Natural killer cell treated with Interleukin-12 subunit alpha and Interleukin-12 subunit beta and Interleukin-15 and Interleukin-18, amount 100 ng/mL, for 72 hours (primary cell): ENCODE data around the gene ASXL2. TPM values are rescaled to one million over a fixed set of nuclear protein-coding genes. Genes with fewer than 3 reads are reported as not detected.

Source experiments
- ATAC-seq, 2 donors: fragments of 150-1000 bp; cut with Tn5 transposase in 1 of 2; sonication (Bioruptor Pico), chemical (Tn5 transposase) in 1 of 2; 2 replicates each; pipeline ENCODE4 v1.10.0; 2021
- DNase-seq: peaks from one replicate; pipeline ENCODE4 v3.0.0; 2022; ENCODE audit warnings: low spot score
- H3K27ac Mint-ChIP-seq, 2 donors: 1 replicate in 1 of 2; 2 replicates in 1 of 2; pipeline ENCODE4 v1.8.0; 2022; ENCODE audit warnings: mixed read lengths in 2 of 2, mild to moderate bottlenecking in 1 of 2, moderate library complexity in 1 of 2
- H3K27me3 Mint-ChIP-seq, 2 donors: 1 replicate in 1 of 2; 2 replicates in 1 of 2; pipeline ENCODE4 v1.8.0; 2022; ENCODE audit warnings: mixed read lengths in 2 of 2
- H3K36me3 Mint-ChIP-seq: one replicate; pipeline ENCODE4 v1.8.0; 2022; ENCODE audit warnings: mixed read lengths
- H3K4me1 Mint-ChIP-seq, 2 donors: 1 replicate in 1 of 2; 2 replicates in 1 of 2; pipeline ENCODE4 v1.8.0; 2022; ENCODE audit warnings: low read depth in 2 of 2, mixed read lengths in 2 of 2, mild to moderate bottlenecking in 1 of 2
- H3K4me3 Mint-ChIP-seq: one replicate; pipeline ENCODE4 v1.8.0; 2022; ENCODE audit warnings: mixed read lengths
- H3K9me3 Mint-ChIP-seq: 2 replicates; pipeline ENCODE4 v1.8.0; 2022; ENCODE audit warnings: mixed read lengths
- total RNA-seq, 2 donors: library from RNA; stranded (reverse); gene quantifications; one replicate each; pipeline ENCODE4 v1.2.3, GENCODE V29; 2022

The ASXL2 gene
- total RNA-seq, 2 donors from 2014 or later = 37.2 to 38.8 TPM

GRCh38 chr2:25742501-25742900 is 135.8 kb downstream of the ASXL2 start:
- ATAC-seq (no peak), DNase-seq (no peak)
- Mint-ChIP-seq H3K27me3 (no peaks in the 10 kb centered on the region), H3K36me3 (peaks cover 18% of the 10 kb centered on the region), H3K9me3 (no peaks in the 10 kb centered on the region), H3K4me3 (no peak overlapping the region), H3K27ac (no peak overlapping the region), H3K4me1 (peaks cover 15 to 32% of the 10 kb centered on the region in 2 donors)

GRCh38 chr2:25740810-25741381 is 137.4 kb downstream of the ASXL2 start:
- H3K4me3 Mint-ChIP-seq = peak overlapping the region; percentile 54
- H3K27me3 Mint-ChIP-seq = no peaks in the 10 kb centered on the region
- H3K36me3 Mint-ChIP-seq = peaks cover 18% of the 10 kb centered on the region
- ATAC-seq = peak; percentile 74 to 76
- no peaks in the 10 kb centered on the region for H3K9me3 Mint-ChIP-seq
- no peak for DNase-seq
- H3K27ac Mint-ChIP-seq = peak overlapping the region; percentile 19 to 65
- peaks cover 15 to 32% of the 10 kb centered on the region in 2 donors for H3K4me1 Mint-ChIP-seq

GRCh38 chr2:25738383-25739343 is 139.6 kb downstream of the ASXL2 start:
- Mint-ChIP-seq H3K36me3 (peaks cover 18% of the 10 kb centered on the region), H3K9me3 (no peaks in the 10 kb centered on the region), H3K27me3 (no peaks in the 10 kb centered on the region), H3K27ac (peak overlapping the region in 1 of 2 donors; percentile 19), H3K4me1 (peaks cover 15 to 32% of the 10 kb centered on the region in 2 donors), H3K4me3 (no peak overlapping the region)
- ATAC-seq (no peak), DNase-seq (no peak)

- H3K4me1 Mint-ChIP-seq = peaks cover 9 to 25% of the 10 kb centered on the region in 2 donors
- H3K27ac Mint-ChIP-seq = no peak overlapping the region
- no peaks in the 10 kb centered on the region for H3K27me3 Mint-ChIP-seq
- ATAC-seq (no peak), DNase-seq (no peak)
- H3K9me3 Mint-ChIP-seq = no peaks in the 10 kb centered on the region
- peaks cover 10% of the 10 kb centered on the region for H3K36me3 Mint-ChIP-seq
- no peak overlapping the region for H3K4me3 Mint-ChIP-seq
These were observed 141.3 kb downstream of the ASXL2 start for GRCh38 chr2:25736899-25737515.

DNA sequence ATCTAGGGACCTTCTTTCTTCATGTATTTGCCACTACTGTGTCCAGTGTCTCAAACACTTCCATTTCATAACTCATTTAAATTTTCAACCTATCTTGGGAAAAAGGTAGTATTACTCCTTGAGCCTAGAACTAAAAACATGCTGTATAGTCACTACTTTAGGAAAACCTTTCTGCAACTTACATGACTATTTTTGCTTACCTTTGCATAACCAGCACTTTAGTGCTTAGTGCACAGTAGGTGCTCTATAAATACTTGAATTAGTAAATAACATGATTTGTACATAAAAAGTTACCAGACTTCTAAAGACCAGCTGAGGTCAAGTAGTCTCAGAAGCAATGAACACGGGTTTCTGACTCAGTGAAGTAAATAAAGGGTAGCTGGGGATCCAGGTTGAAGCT is 142.5 kb downstream of the ASXL2 start:
- no peak overlapping the region for H3K4me3 Mint-ChIP-seq
- H3K4me1 Mint-ChIP-seq = peaks cover 6 to 14% of the 10 kb centered on the region in 2 donors
- H3K9me3 Mint-ChIP-seq = no peaks in the 10 kb centered on the region
- H3K27me3 Mint-ChIP-seq = no peaks in the 10 kb centered on the region
- no peak overlapping the region for H3K27ac Mint-ChIP-seq
- ATAC-seq (no peak), DNase-seq (no peak)
- H3K36me3 Mint-ChIP-seq = peaks cover 8% of the 10 kb centered on the region

GRCh38 chr2:25728559-25728958 is 149.7 kb downstream of the ASXL2 start:
- no peaks in the 10 kb centered on the region for H3K9me3 Mint-ChIP-seq

DNA sequence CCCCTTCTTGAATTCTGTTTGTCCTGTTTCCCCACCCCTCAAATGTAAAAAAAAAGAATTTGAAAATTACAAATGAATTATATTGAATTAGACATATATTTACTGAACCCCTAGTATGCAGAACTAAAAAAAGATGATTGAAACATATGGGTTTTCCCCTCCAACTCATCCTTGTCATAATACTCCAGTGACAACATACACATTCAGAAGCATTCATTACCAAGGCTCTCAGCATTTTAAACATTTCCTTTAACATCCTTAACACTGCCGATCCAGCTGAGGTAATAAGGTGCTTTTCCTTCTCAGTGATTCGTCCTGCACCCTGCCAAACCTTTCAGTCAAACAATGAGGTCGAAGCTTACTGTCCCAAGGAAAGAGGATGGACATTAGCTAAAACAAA is 151.8 kb downstream of the ASXL2 start:
- H3K9me3 Mint-ChIP-seq = no peaks in the 10 kb centered on the region
- H3K4me1 Mint-ChIP-seq = peaks cover 4 to 6% of the 10 kb centered on the region in 2 donors
- no peak overlapping the region for H3K4me3 Mint-ChIP-seq
- ATAC-seq (no peak), DNase-seq (no peak)
- peaks cover 4 to 5% of the 10 kb centered on the region in 2 donors for H3K27me3 Mint-ChIP-seq
- no peak overlapping the region for H3K27ac Mint-ChIP-seq
- no peaks in the 10 kb centered on the region for H3K36me3 Mint-ChIP-seq

More at GRCh38 chr2:25728559-25728958, 149.7 kb downstream of the ASXL2 start:
- Mint-ChIP-seq H3K27me3 (peaks cover 0 to 3% of the 10 kb centered on the region in 2 donors), H3K4me1 (peaks cover 4 to 6% of the 10 kb centered on the region in 2 donors), H3K27ac (no peak overlapping the region), H3K4me3 (no peak overlapping the region), H3K36me3 (no peaks in the 10 kb centered on the region)
- peak in 1 of 2 donors; percentile 66 for ATAC-seq
- DNase-seq = no peak

DNA sequence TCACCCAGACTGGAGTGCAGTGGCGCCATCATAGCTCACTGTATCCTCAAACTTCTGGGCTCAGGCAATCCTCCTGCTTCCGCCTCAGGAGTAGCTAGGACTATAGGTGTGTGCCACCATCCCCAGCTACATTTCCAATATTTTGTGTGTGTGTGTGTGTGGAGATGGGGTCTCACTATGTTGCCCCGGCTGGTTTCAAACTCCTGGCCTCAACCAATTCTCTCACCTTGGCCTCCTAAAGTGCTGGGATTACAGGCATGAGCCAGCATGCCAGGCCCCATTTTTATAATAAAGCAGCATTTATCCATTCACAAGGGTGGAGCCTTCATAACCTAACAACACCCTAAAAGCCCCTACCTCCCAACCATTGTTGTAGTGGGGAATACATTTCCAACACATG is 152.4 kb downstream of the ASXL2 start:
- Mint-ChIP-seq H3K4me1 (peaks cover 4 to 6% of the 10 kb centered on the region in 2 donors), H3K4me3 (no peak overlapping the region), H3K27ac (no peak overlapping the region), H3K27me3 (peaks cover 7% of the 10 kb centered on the region in 2 donors), H3K9me3 (no peaks in the 10 kb centered on the region), H3K36me3 (no peaks in the 10 kb centered on the region)
- no peak for DNase-seq
- ATAC-seq = no peak

DNA sequence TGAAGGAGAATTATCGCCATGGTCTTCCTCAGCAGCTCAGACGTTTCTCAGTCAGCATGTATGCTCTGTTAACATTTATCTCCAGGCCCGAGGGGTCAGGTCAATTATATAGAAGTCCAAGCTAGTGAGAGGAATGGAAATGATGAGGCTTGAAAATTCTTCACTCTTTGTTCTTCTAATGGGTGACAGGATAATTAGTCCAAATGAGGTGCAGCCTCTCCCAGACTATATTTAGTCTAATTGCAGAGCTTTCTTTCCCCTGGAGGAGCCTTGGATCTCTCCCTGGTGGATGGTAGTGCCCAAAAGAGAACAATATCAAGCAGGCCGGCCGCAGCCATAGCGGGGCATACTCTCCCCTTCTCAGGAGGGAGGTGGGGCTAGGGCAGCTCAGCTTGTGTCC is 153.5 kb downstream of the ASXL2 start:
- Mint-ChIP-seq H3K27ac (no peak overlapping the region), H3K27me3 (peaks cover 9 to 10% of the 10 kb centered on the region in 2 donors), H3K36me3 (no peaks in the 10 kb centered on the region), H3K9me3 (no peaks in the 10 kb centered on the region), H3K4me3 (no peak overlapping the region), H3K4me1 (peaks cover 4 to 6% of the 10 kb centered on the region in 2 donors)
- ATAC-seq = no peak
- no peak for DNase-seq

DNA sequence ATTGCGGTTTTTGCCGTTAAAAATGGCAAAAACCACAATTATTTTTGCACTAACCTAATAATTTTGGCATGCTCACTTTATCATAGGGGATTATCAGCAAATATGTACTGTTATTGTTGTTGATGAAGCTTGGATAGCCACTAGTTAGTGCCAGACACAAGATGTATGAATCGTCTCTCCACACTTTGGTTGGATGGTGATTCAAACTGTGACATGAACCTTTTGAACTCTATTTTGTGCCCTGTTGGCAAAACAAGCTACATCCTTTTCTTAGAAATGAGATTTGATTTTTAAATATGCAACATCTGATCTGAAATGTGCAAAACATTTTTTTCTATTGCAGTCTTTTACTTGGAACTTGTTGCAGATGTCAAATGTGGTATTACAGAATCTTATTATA is 156.1 kb downstream of the ASXL2 start:
- DNase-seq = no peak
- no peaks in the 10 kb centered on the region for H3K9me3 Mint-ChIP-seq
- H3K4me3 Mint-ChIP-seq = no peak overlapping the region
- H3K27ac Mint-ChIP-seq = no peak overlapping the region
- H3K27me3 Mint-ChIP-seq = peaks cover 11 to 13% of the 10 kb centered on the region in 2 donors
- H3K4me1 Mint-ChIP-seq = peaks cover 0 to 3% of the 10 kb centered on the region in 2 donors
- no peaks in the 10 kb centered on the region for H3K36me3 Mint-ChIP-seq
- no peak for ATAC-seq

DNA sequence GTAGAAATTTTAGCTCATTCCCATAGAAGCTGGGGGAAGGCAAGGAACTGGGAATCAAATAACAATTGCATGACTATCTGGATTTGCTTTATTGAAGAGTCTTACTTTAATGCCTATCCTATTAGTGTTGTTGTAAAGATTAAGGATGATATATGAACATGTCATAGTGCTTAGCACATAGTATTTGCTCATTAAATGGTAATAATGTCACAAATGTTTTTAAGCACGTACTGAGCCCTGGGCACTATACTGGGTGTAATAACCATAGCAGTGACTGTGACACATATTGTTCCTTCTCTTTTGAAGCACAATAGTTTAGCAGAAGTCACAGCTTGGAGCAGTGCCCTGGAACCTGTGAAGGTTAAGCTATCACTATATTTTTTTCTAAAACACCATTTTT is 157.7 kb downstream of the ASXL2 start:
- H3K9me3 Mint-ChIP-seq = no peaks in the 10 kb centered on the region
- no peak overlapping the region for H3K4me3 Mint-ChIP-seq
- no peak overlapping the region for H3K27ac Mint-ChIP-seq

GRCh38 chr2:25714740-25715139 is 163.5 kb downstream of the ASXL2 start:
- no peaks in the 10 kb centered on the region for H3K36me3 Mint-ChIP-seq
- peaks cover 19 to 23% of the 10 kb centered on the region in 2 donors for H3K27me3 Mint-ChIP-seq
- ATAC-seq = no peak

More for the DNA sequence above, 157.7 kb downstream of the ASXL2 start:
- H3K27me3 Mint-ChIP-seq = peaks cover 11 to 13% of the 10 kb centered on the region in 2 donors
- no peaks in the 10 kb centered on the region for H3K4me1 Mint-ChIP-seq
- ATAC-seq (no peak), DNase-seq (no peak)
- H3K36me3 Mint-ChIP-seq = no peaks in the 10 kb centered on the region

GRCh38 chr2:25712455-25712854 is 165.8 kb downstream of the ASXL2 start:
- ATAC-seq (no peak), DNase-seq (no peak)
- Mint-ChIP-seq H3K27me3 (peaks cover 21 to 37% of the 10 kb centered on the region in 2 donors), H3K9me3 (no peaks in the 10 kb centered on the region), H3K4me3 (peak overlapping the region; percentile 34), H3K4me1 (peaks cover 17 to 18% of the 10 kb centered on the region in 2 donors), H3K27ac (peak overlapping the region in 1 of 2 donors; percentile 15), H3K36me3 (no peaks in the 10 kb centered on the region)

More at GRCh38 chr2:25714740-25715139, 163.5 kb downstream of the ASXL2 start:
- peaks cover 11 to 12% of the 10 kb centered on the region in 2 donors for H3K4me1 Mint-ChIP-seq
- H3K4me3 Mint-ChIP-seq = no peak overlapping the region
- H3K9me3 Mint-ChIP-seq = no peaks in the 10 kb centered on the region
- DNase-seq = no peak
- H3K27ac Mint-ChIP-seq = no peak overlapping the region
